CD14-positive monocyte (primary cell): ENCODE data around the gene CTNNB1. TPM values are rescaled to one million over a fixed set of nuclear protein-coding genes. Genes with fewer than 3 reads are reported as not detected.

Source experiments
- DNase-seq, 3 donors: peaks; one replicate each; pipeline ENCODE4 v3.0.0-alpha.2; 2011 to 2022
- H2AFZ ChIP-seq: 2 replicates; pipeline ENCODE4 v1.6.0; 2012; ENCODE audit warnings: mild to moderate bottlenecking, low read depth, low read length, inconsistent platforms; ENCODE audit not compliant: insufficient read depth, poor library complexity, severe bottlenecking
- H3K27ac ChIP-seq, 2 donors: 1 replicate in 1 of 2; 2 replicates in 1 of 2; pipeline ENCODE4 v1.5.1; 2012 to 2013; ENCODE audit warnings: low read length in 2 of 2, control low read depth in 1 of 2, inconsistent platforms in 1 of 2, low read depth in 1 of 2, mild to moderate bottlenecking in 1 of 2
- H3K27me3 ChIP-seq, 2 donors: one replicate each; pipeline versions ENCODE4 v1.6.0 to v1.6.1; 2011 to 2013; ENCODE audit warnings: low read length in 2 of 2; ENCODE audit not compliant: control insufficient read depth in 2 of 2, insufficient read depth in 2 of 2
- H3K36me3 ChIP-seq, 2 donors: replicated peaks in 1 of 2; 1 replicate in 1 of 2; 2 replicates in 1 of 2; pipeline versions ENCODE4 v1.5.1 to v1.6.1; 2012 to 2013; ENCODE audit warnings: low read length in 2 of 2, control low read depth in 1 of 2, inconsistent platforms in 1 of 2, mild to moderate bottlenecking in 1 of 2; ENCODE audit not compliant: insufficient read depth in 2 of 2, control insufficient read depth in 1 of 2
- H3K4me1 ChIP-seq, 2 donors: 1 replicate in 1 of 2; 2 replicates in 1 of 2; pipeline versions ENCODE4 v1.5.1 to v1.6.1; 2012 to 2013; ENCODE audit warnings: low read length in 2 of 2, control low read depth in 1 of 2, inconsistent platforms in 1 of 2, mild to moderate bottlenecking in 1 of 2, moderate library complexity in 1 of 2; ENCODE audit not compliant: insufficient read depth in 2 of 2, control insufficient read depth in 1 of 2
- H3K4me2 ChIP-seq: replicated peaks from 2 replicates; pipeline ENCODE3; 2012; ENCODE audit warnings: low read length, moderate library complexity, mild to moderate bottlenecking; ENCODE audit not compliant: poor library complexity, severe bottlenecking; ENCODE audit errors: extremely low read depth
- H3K4me3 ChIP-seq, 3 experiments: fragments of 200-600 bp in 1 of 3; sonication (generic) in 1 of 3; replicated peaks in 1 of 3; 1 replicate in 2 of 3; 2 replicates in 1 of 3; pipeline ENCODE4 v1.5.1; 2011 to 2013; ENCODE audit warnings: low read length in 3 of 3, mild to moderate bottlenecking in 3 of 3, control low read depth in 2 of 3, low read depth in 2 of 3, inconsistent platforms in 1 of 3, moderate library complexity in 1 of 3
- H3K79me2 ChIP-seq: 2 replicates; pipeline ENCODE4 v1.6.0; 2012; ENCODE audit warnings: mild to moderate bottlenecking, control low read depth, inconsistent platforms, low read length, moderate library complexity; ENCODE audit not compliant: insufficient read depth
- H3K9ac ChIP-seq: 2 replicates; pipeline ENCODE4 v1.6.0; 2017; ENCODE audit warnings: low read length, mild to moderate bottlenecking; ENCODE audit not compliant: insufficient read depth, poor library complexity, severe bottlenecking
- H3K9me3 ChIP-seq, 2 donors: replicated peaks in 1 of 2; 1 replicate in 1 of 2; 2 replicates in 1 of 2; pipeline versions ENCODE4 v1.5.1 to v1.6.1; 2012 to 2013; ENCODE audit warnings: low read length in 2 of 2, control low read depth in 1 of 2; ENCODE audit not compliant: control insufficient read depth in 1 of 2, insufficient read depth in 1 of 2
- H4K20me1 ChIP-seq: 2 replicates; pipeline ENCODE4 v1.6.0; 2012; ENCODE audit warnings: mild to moderate bottlenecking, low read length, control low read depth, moderate library complexity; ENCODE audit not compliant: insufficient read depth
- H3K27ac Mint-ChIP-seq, 7 donors: one replicate each; pipeline ENCODE4 v1.8.0; 2020; ENCODE audit warnings: mild to moderate bottlenecking in 7 of 7, mixed read lengths in 7 of 7, moderate library complexity in 6 of 7, inconsistent platforms in 2 of 7
- H3K27me3 Mint-ChIP-seq, 3 donors: one replicate each; pipeline ENCODE4 v1.8.0; 2021 to 2022; ENCODE audit warnings: low read depth in 3 of 3, mild to moderate bottlenecking in 3 of 3, mixed read lengths in 3 of 3, moderate library complexity in 3 of 3, inconsistent platforms in 1 of 3
- H3K36me3 Mint-ChIP-seq, 2 donors: one replicate each; pipeline ENCODE4 v1.8.0; 2020; ENCODE audit warnings: mixed read lengths in 2 of 2, inconsistent platforms in 1 of 2, mild to moderate bottlenecking in 1 of 2
- H3K4me1 Mint-ChIP-seq: one replicate; pipeline ENCODE4 v1.8.0; 2020; ENCODE audit warnings: mild to moderate bottlenecking, mixed read lengths
- H3K4me3 Mint-ChIP-seq, 2 donors: one replicate each; pipeline ENCODE4 v1.8.0; 2020; ENCODE audit warnings: mild to moderate bottlenecking in 2 of 2, mixed read lengths in 2 of 2, moderate library complexity in 1 of 2
- H3K9me3 Mint-ChIP-seq, 7 donors: one replicate each; pipeline ENCODE4 v1.8.0; 2020 to 2022; ENCODE audit warnings: mixed read lengths in 7 of 7, mild to moderate bottlenecking in 6 of 7, moderate library complexity in 6 of 7, inconsistent platforms in 2 of 7
- WGBS: methylation state at CpG from one replicate; pipeline ENCODE4 v1.1.5; 2013; ENCODE audit warnings: missing lambda C conversion rate; ENCODE audit not compliant: insufficient coverage; 5-methylcytosine and 5-hydroxymethylcytosine counted together
- intact Hi-C, 2 donors: fragments of 100-400 bp; cut with micrococcal nuclease; formaldehyde crosslinking; loops; one replicate each; pipeline versions ENCODE4 v1.15.0 to v1.15.1; 2023
- polyA plus RNA-seq, 3 donors: library from polyadenylated mRNA; depleted of rRNA in 1 of 3; unstranded in 2 of 3; stranded (reverse) in 1 of 3; fragments of 300-500 nt in 2 of 3; fragments of >200 nt in 1 of 3; fragmentation: Illumina TruSeq in 2 of 3; gene quantifications; 1 replicate in 2 of 3; 2 replicates in 1 of 3; pipeline ENCODE4 v1.2.3, GENCODE V29; 2012 to 2021
- TF ChIP-seq, protein P1 (sequence below): fragments of 200-600 bp; IDR thresholded peaks from one replicate; pipeline ENCODE4 v1.8.0; 2022; ENCODE audit warnings: antibody characterized with exemption, mild to moderate bottlenecking

Gene CTNNB1
- polyA plus RNA-seq, 3 donors: 51.2 to 240 (median 54.3) TPM

DNA sequence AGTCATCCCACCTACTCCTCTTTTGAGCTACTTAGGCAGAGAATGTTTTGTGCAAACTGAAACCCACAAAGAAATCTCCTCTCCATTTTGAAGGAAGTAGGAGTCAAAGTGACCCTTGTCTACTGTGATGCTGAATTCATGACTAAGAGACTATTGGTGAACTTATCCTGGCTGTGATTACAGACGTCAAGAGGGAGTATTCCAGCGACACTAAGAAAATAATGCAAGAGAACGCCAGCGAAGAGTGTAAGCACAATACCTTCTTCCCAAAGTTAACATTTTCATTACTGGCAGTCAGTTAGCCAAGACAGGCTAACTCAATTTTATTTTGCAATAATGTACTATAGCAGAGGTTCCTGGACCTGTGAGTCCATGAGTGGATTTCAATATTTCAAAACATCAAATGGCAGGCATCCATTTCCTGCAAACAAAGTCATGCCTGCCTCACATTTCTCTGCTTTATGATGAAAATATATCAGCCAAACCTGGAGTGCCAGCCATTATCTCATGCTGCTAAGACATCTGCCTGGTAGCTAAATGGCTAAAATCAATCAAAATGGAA is 59.0 kb downstream of the CTNNB1 start:
- Histone ChIP-seq H3K36me3 (no peaks in the 10 kb centered on the region), H3K27ac (no peak overlapping the region), H3K4me2 (no peak overlapping the region), H3K9me3 (no peaks in the 10 kb centered on the region), H3K79me2 (no peaks in the 10 kb centered on the region), H3K4me1 (no peaks in the 10 kb centered on the region), H2AFZ (no peak overlapping the region), H3K27me3 (no peaks in the 10 kb centered on the region), H4K20me1 (no peaks in the 10 kb centered on the region), H3K4me3 (no peak overlapping the region), H3K9ac (no peak overlapping the region)
- Mint-ChIP-seq H3K36me3 (no peaks in the 10 kb centered on the region), H3K27ac (no peak overlapping the region), H3K27me3 (peaks cover 0 to 2% (median 2%) of the 10 kb centered on the region in 3 donors), H3K9me3 (peaks cover 0 to 3% (median 2%) of the 10 kb centered on the region in 7 donors), H3K4me3 (no peak overlapping the region), H3K4me1 (no peaks in the 10 kb centered on the region)
- no CpG with 5 or more reads among the region's 4 CpGs for WGBS
- intact Hi-C loops: no loop called here
- TF ChIP-seq, protein P1, sequence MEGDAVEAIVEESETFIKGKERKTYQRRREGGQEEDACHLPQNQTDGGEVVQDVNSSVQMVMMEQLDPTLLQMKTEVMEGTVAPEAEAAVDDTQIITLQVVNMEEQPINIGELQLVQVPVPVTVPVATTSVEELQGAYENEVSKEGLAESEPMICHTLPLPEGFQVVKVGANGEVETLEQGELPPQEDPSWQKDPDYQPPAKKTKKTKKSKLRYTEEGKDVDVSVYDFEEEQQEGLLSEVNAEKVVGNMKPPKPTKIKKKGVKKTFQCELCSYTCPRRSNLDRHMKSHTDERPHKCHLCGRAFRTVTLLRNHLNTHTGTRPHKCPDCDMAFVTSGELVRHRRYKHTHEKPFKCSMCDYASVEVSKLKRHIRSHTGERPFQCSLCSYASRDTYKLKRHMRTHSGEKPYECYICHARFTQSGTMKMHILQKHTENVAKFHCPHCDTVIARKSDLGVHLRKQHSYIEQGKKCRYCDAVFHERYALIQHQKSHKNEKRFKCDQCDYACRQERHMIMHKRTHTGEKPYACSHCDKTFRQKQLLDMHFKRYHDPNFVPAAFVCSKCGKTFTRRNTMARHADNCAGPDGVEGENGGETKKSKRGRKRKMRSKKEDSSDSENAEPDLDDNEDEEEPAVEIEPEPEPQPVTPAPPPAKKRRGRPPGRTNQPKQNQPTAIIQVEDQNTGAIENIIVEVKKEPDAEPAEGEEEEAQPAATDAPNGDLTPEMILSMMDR: no peak
- no peak for DNase-seq

DNA sequence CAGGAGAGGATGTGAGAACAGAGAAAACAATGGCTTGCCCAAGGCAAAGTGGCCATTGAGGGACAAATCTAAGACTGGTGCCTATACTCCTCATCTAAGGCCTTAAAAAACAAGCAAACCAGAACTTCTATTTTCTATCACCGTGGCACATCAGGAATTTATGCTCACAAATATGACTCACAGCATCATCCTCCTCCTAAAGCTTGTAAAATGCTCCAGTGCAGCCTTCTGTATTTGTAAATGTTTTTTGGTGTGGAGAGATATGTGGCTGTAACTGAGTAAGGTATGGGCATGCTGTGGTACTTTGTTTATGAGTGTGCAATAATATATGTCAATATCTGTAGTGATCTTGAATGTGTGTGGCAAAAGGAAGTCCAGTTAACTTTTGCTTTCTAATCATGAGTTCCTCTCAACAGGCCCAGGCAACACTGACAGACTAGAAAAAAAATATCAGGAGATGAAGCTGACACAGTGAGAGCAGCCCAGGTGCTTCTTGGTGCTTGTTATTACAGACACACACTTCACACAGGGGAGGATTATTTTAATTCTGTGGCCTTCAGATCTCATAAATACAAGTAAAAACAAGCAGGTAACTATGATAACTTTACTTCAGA is 60.3 kb downstream of the CTNNB1 start:
- Histone ChIP-seq H3K4me2 (no peak overlapping the region), H4K20me1 (no peaks in the 10 kb centered on the region), H2AFZ (no peak overlapping the region), H3K9me3 (no peaks in the 10 kb centered on the region), H3K36me3 (no peaks in the 10 kb centered on the region), H3K79me2 (no peaks in the 10 kb centered on the region), H3K27ac (no peak overlapping the region), H3K4me3 (no peak overlapping the region), H3K9ac (no peak overlapping the region), H3K27me3 (no peaks in the 10 kb centered on the region), H3K4me1 (no peaks in the 10 kb centered on the region)
- intact Hi-C loops: no loop called here
- Mint-ChIP-seq H3K9me3 (peaks cover 0 to 2% (median 0%) of the 10 kb centered on the region in 7 donors), H3K4me3 (no peak overlapping the region), H3K36me3 (no peaks in the 10 kb centered on the region), H3K27ac (no peak overlapping the region), H3K27me3 (peaks cover 0 to 2% (median 2%) of the 10 kb centered on the region in 3 donors), H3K4me1 (no peaks in the 10 kb centered on the region)
- TF ChIP-seq, protein P1: no peak
- no peak for DNase-seq
- no CpG with 5 or more reads among the region's 1 CpG for WGBS
